HUES48 (cell line): ENCODE results near the gene MEIS1.

Source experiments
- H3K27ac ChIP-seq: one replicate; pipeline ENCODE4 v1.7.0; 2013; ENCODE audit warnings: low read depth, low read length, inconsistent platforms
- H3K27me3 ChIP-seq: 2 replicates; pipeline ENCODE4 v1.6.1; 2013; ENCODE audit warnings: mild to moderate bottlenecking, low read length; ENCODE audit not compliant: control insufficient read depth, insufficient read depth
- H3K36me3 ChIP-seq: 2 replicates; pipeline ENCODE4 v1.6.1; 2013; ENCODE audit warnings: low read length; ENCODE audit not compliant: control insufficient read depth, insufficient read depth
- H3K4me1 ChIP-seq: 2 replicates; pipeline ENCODE4 v1.6.1; 2013; ENCODE audit warnings: mild to moderate bottlenecking, low read length; ENCODE audit not compliant: control insufficient read depth, insufficient read depth
- H3K4me3 ChIP-seq: 2 replicates; pipeline ENCODE4 v1.5.1; 2013; ENCODE audit warnings: mild to moderate bottlenecking, low read depth, low read length
- H3K9ac ChIP-seq: 2 replicates; pipeline ENCODE4 v1.6.1; 2013; ENCODE audit warnings: mild to moderate bottlenecking, low read depth, low read length, moderate library complexity
- H3K9me3 ChIP-seq: 2 replicates; pipeline ENCODE4 v1.6.1; 2013; ENCODE audit warnings: low read length; ENCODE audit not compliant: control insufficient read depth, insufficient read depth

MEIS1 gene

DNA sequence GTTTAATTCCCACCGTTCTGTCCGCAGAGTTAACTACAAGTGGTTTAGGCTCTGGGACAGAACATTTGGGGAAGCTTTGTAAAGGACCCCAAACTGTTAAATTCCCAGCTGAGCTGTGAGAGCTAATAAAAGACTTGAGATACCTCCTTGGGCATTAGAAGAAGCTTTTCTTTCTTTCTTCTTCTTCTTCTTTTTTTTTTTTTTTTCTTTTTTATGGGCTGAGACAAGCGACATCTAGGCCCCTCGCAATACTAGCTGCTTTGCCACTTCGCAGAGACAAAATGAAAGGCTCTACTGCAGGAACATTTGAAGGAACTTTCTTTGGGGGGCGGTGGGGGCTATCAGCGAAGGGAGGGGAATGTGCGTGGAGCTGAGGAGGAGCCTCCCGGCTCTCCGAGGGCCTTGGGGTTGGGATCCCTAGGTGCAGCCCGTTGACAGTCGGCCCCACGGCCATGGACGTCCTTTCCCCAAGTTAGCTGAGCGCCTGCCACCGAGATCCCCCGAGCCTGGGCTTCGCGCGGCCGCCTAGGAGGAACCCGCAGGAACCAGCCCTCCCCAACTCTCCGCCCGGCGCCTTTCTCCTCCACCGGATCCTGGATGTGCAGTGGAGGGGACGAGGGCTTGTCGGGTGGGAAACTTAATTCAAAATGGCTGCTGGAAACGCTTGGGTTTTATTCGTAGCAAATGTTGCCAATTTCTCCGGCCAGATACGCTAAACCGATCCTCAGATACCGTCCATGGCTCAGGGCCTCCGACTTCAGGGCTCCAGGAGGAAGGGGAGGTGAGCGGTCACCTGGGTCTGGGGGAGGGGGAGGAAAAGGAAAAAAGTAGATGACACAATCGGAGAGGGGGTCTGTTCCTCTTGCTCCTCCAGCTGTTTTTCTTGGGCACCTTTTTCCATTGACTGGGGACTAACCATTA, 4.2 kb downstream of the MEIS1 start:
- Histone ChIP-seq H3K4me3 (peak overlapping the region; percentile 55), H3K27ac (no peak overlapping the region), H3K9ac (no peak overlapping the region), H3K36me3 (no peaks in the 10 kb centered on the region), H3K27me3 (peaks cover 100% of the 10 kb centered on the region), H3K4me1 (peaks cover 74% of the 10 kb centered on the region), H3K9me3 (no peaks in the 10 kb centered on the region)

GRCh38 chr2:66439812-66440542, 5.1 kb downstream of the MEIS1 start:
- Histone ChIP-seq H3K4me1 (peaks cover 82% of the 10 kb centered on the region), H3K9me3 (no peaks in the 10 kb centered on the region), H3K36me3 (no peaks in the 10 kb centered on the region), H3K4me3 (peak overlapping the region; percentile 55), H3K9ac (no peak overlapping the region), H3K27me3 (peaks cover 100% of the 10 kb centered on the region), H3K27ac (no peak overlapping the region)

- no peak overlapping the region for H3K4me3 ChIP-seq
- H3K9me3 ChIP-seq = no peaks in the 10 kb centered on the region
- H3K36me3 ChIP-seq = no peaks in the 10 kb centered on the region
- H3K27me3 ChIP-seq = peaks cover 100% of the 10 kb centered on the region
- H3K4me1 ChIP-seq = peaks cover 86% of the 10 kb centered on the region
- H3K27ac ChIP-seq = no peak overlapping the region
- no peak overlapping the region for H3K9ac ChIP-seq
Observed at GRCh38 chr2:66440708-66441497, 6.0 kb downstream of the MEIS1 start.

GRCh38 chr2:66441581-66442320, 6.8 kb downstream of the MEIS1 start:
- Histone ChIP-seq H3K4me3 (no peak overlapping the region), H3K27me3 (peaks cover 100% of the 10 kb centered on the region), H3K4me1 (peaks cover 86% of the 10 kb centered on the region), H3K36me3 (no peaks in the 10 kb centered on the region), H3K9me3 (no peaks in the 10 kb centered on the region), H3K9ac (no peak overlapping the region), H3K27ac (no peak overlapping the region)

DNA sequence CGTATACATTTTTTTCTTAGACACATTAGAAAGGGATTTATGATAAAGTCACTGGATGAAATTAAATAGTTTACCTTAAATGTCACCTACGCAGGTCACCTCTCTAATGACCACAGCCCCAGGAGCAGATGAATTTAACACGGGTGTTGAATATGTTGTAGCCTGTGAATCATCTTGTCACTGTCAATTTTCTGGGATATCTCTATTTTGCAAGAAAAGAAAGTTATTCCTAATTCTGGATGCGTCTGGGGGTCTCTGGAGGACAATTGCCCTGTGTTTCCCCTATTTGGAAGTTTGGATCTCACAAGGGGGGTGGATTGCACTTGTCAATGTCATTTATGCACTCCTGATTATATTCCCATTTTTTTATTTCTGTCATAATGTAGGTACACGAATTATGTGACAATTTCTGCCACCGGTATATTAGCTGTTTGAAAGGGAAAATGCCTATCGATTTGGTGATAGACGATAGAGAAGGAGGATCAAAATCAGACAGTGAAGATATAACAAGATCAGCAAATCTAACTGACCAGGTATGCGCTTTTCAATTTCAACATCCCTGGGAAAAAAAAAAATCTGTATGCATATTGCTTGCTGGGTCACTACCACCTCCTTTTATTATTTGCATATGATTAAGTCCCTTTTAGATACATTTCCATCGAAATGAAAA, 7.7 kb downstream of the MEIS1 start:
- Histone ChIP-seq H3K9me3 (no peaks in the 10 kb centered on the region), H3K9ac (no peak overlapping the region), H3K36me3 (no peaks in the 10 kb centered on the region), H3K4me3 (no peak overlapping the region), H3K27ac (no peak overlapping the region), H3K4me1 (peaks cover 86% of the 10 kb centered on the region), H3K27me3 (peaks cover 100% of the 10 kb centered on the region)

DNA sequence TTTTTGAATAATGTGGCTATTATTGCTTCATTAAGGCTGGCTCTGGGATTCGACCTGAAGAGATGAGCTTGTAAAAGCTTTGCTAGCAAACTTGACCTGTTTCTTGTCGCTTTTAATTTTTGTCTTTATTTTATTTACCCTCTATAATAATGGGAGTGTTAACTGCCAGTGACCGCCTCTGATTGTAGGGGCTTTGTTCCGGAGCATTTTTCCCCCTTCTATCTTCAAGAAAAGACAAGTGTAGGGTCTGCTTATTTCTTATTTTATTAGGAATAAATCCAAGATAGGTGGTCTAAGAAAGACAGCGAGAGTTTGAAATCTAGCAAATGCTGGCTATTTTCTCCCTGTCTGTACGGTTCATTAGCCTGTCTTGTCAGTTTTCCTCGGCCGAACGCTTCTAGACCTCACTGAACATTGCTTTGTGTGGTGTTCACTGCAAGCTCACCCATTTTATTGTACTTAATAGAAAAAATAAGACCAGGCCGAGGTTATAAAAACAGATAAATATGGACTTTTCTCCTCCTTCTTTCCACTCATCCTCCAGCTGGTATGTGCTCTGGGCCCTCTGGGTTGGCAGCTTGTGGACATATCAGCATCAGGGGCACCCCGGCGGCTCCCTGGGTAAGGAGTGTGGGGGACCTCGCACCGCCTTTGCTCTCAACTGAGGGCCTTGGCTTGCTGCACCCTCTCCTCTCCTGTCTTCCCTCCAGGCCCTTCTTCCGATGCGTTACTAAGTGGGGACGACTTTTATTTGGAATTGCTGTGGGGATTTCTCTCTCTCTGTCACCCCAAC, 8.5 kb downstream of the MEIS1 start:
- Histone ChIP-seq H3K36me3 (no peaks in the 10 kb centered on the region), H3K9me3 (no peaks in the 10 kb centered on the region), H3K4me3 (no peak overlapping the region), H3K4me1 (peaks cover 81% of the 10 kb centered on the region), H3K27ac (no peak overlapping the region), H3K9ac (no peak overlapping the region), H3K27me3 (peaks cover 100% of the 10 kb centered on the region)

DNA sequence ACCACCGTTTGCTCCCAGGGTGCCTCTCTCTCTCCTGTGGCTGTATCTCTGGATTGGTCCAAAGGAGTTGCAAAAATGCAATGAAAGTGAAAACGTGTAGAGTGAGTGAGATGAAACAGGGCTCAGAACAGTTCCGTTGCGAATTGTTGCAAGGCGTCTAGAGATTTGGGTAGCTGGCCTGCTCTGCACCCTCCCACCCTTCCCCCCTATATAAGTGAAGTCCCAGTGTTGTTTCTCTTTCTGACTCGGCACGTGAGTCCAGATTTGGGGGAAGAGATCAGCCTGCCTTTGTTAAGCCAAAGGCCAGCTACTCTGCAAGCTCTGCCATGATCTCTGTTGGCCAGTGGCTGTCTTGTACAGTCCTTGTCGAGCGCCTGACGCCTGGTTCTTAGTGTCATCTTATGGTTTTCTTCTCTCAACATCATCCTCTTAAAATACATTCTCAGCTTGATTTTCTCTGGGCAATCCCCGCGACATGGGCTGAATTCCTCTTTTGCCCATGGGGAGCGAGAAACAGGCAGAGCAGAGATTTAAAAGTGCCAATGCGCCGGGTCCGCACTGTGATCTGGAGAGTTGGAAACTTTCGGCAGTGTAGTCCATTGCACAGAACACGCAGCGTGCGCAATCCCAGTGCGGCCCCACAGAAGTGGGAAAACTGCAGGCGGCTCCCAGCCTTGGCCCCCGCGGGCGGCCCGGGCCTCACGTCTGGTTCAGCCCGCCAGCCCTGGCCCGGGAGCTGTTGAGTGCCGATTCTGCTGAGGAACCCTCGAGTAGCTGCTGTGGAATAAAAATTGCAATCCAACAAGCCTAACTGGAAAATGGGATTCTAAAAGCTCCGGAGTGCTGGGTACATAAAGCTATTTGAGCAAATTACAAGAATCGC, 9.3 kb downstream of the MEIS1 start:
- H3K9me3 ChIP-seq = no peaks in the 10 kb centered on the region
- no peaks in the 10 kb centered on the region for H3K36me3 ChIP-seq
- no peak overlapping the region for H3K27ac ChIP-seq
- no peak overlapping the region for H3K4me3 ChIP-seq
- peaks cover 77% of the 10 kb centered on the region for H3K4me1 ChIP-seq
- peaks cover 100% of the 10 kb centered on the region for H3K27me3 ChIP-seq
- H3K9ac ChIP-seq = no peak overlapping the region

DNA sequence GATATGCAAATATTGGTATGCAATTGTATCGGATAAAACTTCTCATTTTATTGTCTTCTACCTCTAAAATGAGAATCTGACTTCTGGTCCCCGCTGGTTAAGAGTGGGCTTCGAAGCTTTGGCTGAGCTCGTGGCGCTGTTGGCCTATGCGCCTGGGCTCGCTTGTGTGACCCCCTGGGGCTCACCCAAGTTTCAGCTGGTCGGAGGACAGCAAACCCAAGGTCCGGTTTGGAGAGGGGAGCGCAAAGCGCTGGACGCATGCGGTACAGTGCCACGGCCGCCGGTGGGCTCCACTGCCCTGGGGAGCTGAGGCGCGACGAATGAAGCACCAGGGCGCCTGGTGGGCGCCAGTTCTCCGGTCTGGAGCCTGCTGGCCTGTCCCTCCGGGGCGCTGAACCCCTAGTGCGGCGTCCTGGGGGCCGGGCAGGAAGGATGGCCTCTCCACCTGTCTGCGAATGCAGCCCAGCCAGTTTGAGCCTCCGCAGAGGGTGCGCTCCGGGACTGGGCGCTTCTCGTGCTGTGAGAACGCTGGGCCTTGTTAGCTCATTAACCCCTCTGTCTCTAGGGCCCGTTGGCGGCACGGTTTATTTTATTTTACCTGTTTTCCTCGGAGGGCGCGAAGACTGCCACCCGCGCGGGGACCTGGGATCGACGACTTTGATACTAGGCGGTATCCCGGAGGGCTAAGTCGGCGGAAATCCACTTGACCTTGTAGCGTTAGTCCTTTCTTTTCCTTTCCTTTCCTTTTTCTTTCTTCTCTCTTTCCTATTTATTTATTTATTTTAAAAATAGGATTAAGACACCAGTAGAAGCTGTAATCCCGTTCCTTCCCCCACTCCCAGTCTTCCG, 10.4 kb downstream of the MEIS1 start:
- Histone ChIP-seq H3K27me3 (peaks cover 89% of the 10 kb centered on the region), H3K9me3 (no peaks in the 10 kb centered on the region), H3K4me3 (peak overlapping the region; percentile 53), H3K9ac (no peak overlapping the region), H3K36me3 (no peaks in the 10 kb centered on the region), H3K27ac (no peak overlapping the region), H3K4me1 (peaks cover 66% of the 10 kb centered on the region)
